Stimulated activated CD8-positive, alpha-beta memory T cell treated with anti-CD3 and anti-CD28 coated beads, Interleukin-2, amount 100 ng/mL, for 1 hour (primary cell): ENCODE results near the gene IFT122.
"Not testable (repeated sequence)": the region's sequence is repeated elsewhere in the genome, so short reads cannot be mapped to it uniquely, and the experiment has no call there.

Source experiments
- DNase-seq, 2 donors: peaks; one replicate each; pipeline ENCODE4 v3.0.0-alpha.2; 2020; ENCODE audit warnings: low read depth in 2 of 2

IFT122 gene, protein sequence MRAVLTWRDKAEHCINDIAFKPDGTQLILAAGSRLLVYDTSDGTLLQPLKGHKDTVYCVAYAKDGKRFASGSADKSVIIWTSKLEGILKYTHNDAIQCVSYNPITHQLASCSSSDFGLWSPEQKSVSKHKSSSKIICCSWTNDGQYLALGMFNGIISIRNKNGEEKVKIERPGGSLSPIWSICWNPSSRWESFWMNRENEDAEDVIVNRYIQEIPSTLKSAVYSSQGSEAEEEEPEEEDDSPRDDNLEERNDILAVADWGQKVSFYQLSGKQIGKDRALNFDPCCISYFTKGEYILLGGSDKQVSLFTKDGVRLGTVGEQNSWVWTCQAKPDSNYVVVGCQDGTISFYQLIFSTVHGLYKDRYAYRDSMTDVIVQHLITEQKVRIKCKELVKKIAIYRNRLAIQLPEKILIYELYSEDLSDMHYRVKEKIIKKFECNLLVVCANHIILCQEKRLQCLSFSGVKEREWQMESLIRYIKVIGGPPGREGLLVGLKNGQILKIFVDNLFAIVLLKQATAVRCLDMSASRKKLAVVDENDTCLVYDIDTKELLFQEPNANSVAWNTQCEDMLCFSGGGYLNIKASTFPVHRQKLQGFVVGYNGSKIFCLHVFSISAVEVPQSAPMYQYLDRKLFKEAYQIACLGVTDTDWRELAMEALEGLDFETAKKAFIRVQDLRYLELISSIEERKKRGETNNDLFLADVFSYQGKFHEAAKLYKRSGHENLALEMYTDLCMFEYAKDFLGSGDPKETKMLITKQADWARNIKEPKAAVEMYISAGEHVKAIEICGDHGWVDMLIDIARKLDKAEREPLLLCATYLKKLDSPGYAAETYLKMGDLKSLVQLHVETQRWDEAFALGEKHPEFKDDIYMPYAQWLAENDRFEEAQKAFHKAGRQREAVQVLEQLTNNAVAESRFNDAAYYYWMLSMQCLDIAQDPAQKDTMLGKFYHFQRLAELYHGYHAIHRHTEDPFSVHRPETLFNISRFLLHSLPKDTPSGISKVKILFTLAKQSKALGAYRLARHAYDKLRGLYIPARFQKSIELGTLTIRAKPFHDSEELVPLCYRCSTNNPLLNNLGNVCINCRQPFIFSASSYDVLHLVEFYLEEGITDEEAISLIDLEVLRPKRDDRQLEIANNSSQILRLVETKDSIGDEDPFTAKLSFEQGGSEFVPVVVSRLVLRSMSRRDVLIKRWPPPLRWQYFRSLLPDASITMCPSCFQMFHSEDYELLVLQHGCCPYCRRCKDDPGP

DNA sequence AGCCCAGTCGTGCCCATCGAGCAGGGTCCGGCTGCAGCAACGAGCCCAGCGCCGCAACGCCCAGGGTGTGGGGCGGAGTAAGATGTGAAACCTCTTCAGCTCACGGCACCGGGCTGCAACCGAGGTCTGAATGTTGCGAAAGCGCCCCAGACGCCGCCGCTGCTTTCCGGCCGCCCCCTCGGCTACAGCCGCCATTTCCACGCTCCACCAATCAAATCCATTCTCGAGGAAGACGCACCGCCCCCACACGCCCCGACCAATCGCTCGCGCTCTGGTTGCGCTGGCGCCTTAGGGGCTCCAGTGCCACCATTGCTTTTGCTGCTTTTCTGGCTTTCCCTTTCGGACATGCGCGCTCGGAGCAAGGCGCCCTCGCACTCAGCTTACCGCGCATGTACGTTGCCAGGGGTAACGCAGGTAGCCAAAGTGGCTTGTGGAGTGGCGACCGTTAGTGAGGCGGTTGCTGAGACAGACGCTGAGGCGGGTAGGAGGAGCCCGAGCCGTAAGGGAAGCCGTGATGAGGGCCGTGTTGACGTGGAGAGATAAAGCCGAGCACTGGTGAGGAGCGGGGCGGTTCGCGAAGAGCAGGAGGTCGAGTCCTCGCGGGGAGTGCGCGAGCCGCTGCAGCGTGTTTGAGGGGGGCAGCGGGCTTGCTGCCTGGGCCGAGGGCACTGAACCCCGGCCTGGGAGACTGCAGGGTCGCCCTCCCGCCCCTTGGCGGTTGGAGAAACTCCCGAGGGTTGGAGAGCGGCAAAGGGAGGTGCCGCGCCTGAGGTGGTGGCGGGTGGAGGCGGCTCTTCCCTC, at the start of gene IFT122, which contains the start of gene MBD4:
Gene IFT122 (plus strand): TSS at position 408 of the 801 bp plus-strand sequence. CDS start 107 bp downstream, at position 515.
Gene MBD4 (minus strand): TSS at position 132 of the 801 bp plus-strand sequence. CDS start 115 bp downstream, at position 17.
- peak; percentile 94 to 98 for DNase-seq

DNA sequence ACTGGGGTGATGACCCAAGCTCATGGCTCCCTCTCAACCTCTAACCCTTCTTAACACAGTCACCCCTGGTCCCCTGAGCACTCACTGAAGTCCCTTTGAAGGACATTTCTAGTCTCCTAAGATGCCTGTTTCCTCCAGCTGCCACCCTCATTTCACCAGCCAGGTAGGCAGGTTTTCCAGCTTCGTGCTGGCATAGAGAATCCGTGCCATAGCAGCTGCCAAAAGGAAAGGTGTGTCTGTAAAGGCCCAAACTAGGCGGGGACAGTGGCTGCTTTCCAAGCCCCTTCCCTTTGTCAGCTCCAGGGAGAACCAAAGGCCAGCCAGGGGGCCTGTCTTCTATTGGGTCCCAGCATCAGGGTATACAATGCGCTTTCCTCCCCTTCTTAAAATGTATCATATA, 48.4 kb upstream of the IFT122 start:
- not testable (repeated sequence) for DNase-seq

DNA sequence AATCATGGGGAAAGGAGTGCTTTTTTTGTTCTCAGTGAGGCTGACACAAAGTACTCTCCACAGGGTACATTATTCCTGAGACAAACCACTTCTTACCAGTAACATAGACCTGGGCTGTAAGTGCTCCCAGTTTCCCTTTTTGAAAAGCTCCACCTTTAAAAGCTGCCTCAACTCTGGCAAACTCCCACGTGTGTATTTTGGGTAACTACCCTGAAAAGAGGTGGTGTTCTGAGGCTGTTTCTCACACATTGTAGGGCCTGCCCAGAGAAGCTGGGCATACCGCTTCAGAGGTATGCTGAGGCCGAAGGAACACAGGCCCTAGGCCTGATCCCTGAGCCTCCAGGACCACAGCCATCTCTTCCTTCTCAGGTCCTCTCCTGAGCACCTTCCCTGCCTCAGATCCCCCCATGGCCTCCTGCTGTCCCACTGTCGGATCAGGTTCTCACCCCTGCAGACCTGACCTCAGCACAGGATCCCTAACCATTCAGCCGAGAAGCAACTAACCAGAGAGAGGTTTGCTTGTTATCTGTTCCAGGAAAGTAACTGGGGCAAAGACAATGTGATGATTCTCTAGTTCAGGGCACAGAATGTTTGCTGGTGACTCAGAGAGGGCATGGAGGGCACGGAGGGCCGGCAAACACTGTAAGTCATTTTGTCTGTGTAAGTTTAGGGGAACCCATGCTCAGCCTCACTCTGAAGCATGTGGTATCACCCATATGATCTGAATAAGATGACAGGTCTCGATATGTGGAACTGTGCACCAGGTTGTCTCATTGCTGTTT, 47.7 kb upstream of the IFT122 start:
- not testable (repeated sequence) for DNase-seq

DNA sequence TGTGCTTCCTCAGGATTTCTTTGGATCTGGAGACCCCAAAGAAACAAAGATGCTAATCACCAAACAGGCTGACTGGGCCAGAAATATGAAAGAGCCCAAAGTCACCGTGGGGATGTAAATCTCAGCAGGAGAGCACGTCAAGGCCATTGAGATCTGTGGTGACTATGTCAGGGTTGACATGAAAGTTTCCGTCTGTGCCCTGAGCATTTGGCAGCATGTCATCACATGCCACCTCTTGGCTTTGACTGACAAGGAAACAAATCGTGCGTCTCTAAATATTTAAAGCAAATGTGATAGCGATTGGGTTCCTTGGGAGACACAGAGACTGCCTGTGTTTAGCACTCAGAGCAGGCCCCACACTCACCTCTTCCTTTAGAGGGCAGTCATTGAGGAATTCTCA, 46.8 kb upstream of the IFT122 start:
- no peak for DNase-seq

DNA sequence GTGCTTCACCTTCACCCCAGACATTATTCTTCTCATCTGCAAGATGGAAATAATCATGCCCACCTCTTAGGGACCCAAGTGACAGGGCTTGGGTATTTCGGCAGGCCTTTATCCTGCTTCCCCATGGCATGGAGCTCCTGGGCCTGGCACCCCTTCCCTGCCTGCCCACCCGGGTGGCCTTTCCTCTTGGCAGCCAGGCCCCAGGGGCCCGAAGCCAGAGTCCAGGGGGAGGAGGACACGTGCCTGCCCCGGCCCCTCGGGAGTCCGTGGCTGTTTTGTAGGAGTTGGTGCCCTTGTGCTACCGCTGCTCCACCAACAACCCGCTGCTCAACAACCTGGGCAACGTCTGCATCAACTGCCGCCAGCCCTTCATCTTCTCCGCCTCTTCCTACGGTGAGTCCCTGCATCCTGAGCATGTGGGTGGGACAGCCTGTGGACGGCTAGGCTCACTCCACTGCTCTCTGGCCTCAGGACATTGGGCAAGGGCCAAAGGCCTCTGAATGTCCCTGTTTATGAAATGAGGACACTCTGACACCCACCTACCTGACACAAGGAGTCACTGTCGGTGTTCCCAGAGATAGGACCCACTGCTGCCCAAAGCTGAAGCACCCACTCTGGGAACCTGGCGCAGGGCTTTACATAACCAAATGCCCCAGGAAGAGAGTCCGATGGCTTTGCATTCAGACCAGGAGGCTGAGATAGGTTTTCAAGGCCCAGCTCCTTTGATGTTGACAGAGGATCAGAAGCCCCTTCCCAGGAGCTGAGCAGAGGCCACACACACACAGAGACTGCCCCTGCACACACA, 46.1 kb upstream of the IFT122 start:
- not testable (repeated sequence) for DNase-seq

DNA sequence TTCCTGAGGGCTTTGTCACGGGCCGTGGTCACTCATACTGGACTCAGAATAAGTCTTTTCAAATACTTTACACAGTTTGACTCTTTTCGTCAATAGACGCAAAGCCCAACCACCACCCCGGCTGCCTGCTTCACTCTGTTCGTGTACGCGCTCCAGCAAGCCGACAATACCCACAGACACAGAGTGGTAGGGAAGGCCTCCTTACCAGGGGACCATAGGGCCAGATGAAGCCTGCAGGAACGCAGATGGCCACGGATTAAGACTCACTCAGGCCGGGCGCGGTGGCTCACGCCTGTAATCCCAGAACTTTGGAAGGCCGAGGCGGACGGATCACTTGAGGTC, 41.2 kb upstream of the IFT122 start:
- DNase-seq = no peak

DNA sequence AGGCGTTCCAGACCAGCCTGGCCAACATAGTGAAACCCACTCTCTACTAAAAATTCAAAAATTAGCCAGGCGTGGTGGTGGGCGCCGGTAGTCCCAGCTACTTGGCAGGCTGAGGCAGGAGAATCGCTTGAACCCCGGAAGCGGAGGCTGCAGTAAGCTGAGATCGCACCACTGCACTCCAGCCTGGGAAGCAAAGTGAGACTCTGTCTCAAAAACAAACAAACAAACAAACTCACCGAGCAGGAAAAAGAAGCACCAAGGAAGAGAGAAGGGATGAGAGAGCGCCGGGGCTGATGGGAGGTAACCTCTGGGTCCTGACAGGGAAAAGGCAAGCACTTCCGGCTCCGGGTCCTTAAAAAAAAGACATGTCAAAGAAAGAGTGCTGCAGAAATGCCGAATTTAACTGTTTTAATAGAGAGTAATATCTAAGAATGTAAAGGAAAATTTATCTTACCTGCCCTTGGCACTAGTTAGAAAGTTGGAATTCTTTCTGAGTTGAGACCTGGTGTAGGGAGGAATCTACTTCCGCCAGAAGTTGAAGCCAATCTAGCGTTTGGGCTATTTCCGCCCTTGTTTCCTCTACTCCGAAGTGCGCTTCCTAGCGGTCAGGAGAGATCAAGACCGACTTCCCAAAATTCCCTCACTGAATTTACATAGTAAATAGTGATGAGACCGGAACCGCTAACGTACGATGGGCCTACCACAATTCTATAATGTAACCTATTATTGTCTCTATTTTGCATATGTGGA, 40.7 kb upstream of the IFT122 start:
- DNase-seq = peak; percentile 43 to 47

DNA sequence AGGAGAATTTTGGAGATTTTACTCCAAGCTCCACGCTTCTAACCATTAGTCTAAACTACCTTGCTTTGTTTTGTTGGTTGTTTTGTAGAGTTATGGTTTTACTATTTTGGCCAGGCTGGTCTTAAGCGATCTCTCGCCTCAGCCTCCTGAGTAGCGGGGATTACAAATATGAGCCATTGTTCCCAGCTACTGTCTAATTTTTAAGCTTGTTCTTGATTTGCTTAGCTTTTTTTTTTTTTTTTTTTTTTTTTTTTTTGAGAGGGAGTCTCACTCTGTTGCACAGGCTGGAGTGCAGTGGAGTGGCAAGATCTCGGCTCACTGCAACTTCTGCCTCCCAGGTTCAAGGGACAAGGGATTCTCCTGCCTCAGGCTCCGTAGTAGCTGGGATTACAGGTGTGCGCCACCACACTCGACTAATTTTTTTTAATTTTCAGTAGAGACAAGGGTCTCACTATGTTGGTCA, 40.1 kb upstream of the IFT122 start:
- no peak for DNase-seq

DNA sequence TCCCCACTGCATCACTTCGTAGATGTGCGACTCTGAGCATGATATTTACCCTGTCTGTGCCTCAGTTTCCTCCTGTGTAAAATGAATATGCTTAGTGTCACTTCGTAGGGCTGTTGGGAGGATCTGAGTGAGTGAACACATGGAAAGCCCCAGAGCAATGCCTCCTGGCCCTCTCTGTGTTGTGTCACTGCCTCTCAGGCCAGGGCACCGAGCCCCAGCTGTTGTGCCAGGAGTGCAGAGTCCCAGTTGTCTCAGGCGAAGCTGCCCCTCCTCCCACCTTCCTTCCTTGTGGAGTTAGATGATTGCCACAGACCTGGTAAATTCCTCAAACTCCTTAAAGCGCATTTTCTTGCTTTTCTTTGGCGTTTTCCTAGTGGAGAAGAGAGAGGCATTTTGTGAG, 37.8 kb upstream of the IFT122 start:
- no peak for DNase-seq

DNA sequence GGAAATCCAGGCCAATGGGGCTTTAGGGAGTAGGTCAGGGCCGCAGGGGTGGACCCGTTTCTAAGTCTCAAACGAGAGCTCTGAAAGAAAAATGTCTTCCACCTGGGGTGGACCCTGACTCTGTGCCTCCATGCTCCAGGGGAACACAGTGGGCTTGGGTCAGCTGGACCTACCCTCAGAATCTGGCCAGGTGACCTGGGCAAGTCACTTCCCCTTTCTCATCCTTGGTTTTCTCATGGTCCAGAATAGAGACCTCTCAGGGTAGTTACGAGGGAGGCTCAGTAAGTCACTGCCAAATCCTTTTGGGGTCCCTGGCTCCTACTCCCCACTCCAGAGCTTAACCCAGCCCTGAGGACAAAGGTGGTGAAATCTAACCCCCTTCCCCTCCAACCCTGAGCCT, 37.4 kb upstream of the IFT122 start:
- no peak for DNase-seq

DNA sequence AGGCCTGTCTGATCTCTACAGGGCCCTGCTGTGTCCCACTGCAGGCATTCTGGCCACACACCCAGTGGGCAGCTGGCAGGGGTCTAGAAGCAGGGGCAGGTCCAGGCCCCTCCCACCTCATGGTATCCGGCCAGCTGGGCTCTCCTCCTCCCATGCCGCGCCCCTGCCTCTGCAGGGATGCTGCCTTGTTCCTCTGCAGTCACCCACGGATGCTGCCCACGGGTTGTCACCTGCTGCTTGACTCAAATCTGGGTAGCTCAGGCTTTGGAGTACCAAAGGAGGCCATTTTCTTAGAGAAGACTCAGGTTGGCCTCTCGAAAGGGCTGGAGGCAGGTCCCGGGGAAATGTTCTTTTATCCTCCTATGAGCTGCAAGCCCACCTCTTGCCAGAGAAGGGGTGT, 36.6 kb upstream of the IFT122 start:
- DNase-seq = no peak

DNA sequence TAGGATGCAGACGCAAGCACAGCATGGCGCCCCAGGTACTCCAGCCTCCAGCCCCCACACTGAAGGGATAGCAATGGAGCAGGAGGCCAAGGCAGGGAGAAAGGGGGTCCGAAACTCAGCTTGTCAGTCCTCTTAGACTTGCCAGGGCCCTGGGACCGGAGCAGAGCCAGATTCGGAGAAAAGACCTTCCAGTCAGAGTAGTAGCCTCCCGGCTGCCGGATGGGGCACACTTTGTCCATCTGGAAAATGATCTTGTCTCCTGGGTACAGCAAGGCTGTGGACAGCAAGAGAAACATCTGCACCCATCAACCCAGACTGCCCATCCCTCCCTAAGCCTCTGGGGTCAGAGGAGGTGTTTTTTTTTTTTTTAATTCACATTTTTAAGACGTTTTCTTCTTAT, 35.9 kb upstream of the IFT122 start:
- DNase-seq = no peak

DNA sequence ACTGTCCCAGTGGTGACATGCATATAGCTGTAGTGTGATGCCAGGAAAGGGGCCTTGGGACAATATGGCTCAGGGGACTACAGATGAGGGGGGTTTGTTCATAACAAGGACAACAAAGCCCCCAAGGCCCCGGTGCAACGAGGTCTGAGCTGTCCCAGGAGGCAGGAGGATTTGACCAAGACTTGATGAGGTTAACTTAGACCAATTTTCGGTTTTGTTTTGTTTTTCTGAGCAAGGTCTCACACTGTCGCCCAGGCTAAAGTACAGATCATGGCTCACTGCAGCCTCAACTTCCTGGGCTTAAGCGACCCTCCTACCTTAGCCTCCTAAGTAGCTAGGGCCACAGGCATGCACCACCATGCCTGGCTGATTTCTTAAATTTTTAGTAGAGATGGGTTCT, 35.4 kb upstream of the IFT122 start:
- DNase-seq = no peak

DNA sequence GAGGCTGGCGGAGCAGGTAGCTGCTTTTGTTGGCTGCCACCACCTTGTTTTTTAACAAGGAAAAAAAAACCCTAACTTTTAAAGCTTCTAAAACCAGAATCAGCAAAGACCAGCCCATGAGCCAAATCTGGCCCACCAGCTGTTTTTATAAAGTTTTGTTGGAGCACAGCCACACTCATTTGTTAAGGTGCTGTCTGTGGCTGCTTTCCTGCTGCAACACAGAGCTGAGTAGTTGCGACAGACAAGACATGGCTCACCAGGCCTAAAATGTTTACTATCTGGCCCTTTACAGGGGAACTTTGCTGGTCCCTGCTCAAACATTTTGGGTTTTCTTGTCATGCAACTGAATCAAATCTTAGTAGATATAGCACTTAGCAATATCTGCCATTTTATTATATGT, 30.5 kb upstream of the IFT122 start:
- DNase-seq = no peak

DNA sequence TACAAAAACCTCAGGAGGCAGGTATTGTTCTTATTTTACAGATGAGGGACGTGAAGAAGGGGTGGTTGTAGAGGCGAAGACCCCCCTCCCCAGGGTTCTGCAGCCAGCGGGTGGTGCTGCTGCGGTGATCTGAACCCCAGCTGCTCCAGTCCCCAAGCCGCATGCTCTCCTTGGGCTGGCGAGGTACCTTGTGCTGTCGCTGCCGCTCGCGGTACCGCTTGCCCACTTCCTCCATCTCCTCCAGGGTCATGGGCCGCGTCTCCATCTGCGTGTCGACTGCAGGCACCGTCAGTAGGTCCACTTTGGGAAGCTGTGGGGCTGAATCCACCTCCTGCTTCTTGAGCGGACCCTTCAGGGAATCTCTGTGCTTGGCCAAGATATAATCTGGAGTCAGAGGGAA, 29.1 kb upstream of the IFT122 start:
- DNase-seq = no peak

DNA sequence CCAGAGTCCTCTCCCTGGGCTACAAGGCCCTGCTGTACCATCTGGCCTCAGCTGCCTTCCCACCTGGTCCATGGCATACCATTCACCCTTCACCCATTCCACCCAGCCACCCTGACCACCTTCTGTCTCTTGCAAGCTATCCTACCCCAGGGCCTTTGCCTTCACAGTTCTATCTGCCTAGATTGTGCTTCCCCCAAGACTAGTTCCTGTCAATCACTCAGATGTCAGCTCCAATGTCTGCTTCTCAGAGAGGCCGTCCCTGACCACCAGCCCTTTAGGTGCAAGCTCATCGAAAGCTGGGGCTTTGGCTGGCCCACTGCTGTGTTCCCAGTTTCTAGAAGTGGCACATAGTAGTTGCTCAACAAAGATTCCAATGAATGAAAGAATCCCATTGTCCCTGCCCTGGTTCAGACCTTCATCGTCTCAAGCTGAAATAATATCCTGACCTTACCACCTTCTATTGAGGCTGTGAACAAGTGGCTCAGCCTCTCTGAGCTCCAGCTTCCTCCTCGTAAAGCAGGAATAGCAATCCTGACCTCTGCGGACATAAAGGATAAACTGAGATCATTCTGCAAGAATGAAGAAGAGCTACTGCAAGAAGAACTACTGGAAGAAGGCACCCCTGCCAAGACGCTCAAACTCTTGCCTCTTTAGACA, 27.4 kb upstream of the IFT122 start:
- no peak for DNase-seq

DNA sequence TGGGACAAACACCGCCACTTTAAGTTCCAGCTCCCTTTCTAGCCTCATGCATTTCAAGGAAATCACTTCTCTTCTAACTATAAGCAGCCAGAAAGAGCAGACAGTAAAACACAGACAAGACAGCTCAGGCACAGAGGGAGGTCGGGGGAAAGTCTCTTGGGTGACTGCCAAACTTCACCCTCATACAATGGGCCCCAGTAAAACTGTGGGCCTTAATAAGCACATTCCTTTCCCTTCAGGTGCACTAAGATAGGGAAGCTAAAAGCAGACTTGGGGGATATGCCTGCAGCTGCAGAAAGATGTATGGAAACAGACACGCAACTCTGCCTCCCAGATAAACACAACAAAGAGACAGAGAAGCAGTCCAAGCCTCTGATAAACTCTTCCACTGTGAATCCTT, 26.8 kb upstream of the IFT122 start:
- not testable (repeated sequence) for DNase-seq
